Measurements from ENCODE around the gene DCXR. TPM values are rescaled to one million over a fixed set of nuclear protein-coding genes. Genes with fewer than 3 reads are reported as not detected.
A peak's percentile ranks its signal among the peaks of the same experiment; 100 is the strongest.

DCXR gene
- total and polyA plus RNA-seq, 2 of the 13 experiments (the other 11 are each of a cell fraction or from before 2014, with no cell fraction given): 287 to 311 TPM

DNA sequence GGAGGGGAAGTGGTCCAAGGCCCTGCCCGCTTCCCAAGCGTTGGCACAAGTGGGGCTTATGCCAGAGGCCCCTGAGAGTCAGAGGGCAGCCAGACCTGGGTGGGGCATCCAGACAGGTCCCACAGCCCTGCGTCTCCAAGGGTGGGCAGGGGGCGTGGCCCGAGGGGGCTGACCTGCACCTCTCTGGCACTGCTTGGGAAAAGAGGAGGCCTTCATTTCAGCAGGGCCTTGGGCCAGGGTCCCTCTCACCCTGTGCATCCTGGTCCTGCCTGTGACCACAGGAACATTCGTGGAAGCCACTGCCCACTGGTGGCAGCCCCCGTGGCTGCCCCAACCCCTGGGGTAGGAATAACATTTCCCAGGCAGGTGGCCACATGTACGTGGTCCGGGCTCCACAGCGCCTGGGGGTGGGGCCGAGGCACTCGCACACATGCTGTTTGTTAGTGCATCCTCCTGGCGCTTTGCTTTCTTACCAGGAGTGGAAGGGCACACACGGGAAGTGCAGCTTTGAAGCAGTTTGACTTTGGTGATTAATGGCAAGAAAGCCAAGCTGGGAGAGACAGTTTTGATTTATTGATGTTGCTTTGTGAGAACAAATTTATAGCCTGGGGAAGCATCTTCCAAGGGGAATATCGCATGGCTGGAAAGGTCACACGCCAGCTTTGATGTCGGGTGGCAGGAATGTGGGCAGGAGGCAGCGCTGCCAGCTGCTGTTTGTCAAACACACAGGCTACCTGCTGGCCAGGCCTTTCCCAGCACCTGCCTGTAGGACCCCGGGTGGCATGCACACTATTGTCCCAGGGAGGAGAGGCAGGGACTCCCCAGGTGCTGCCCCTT, 19.1 kb downstream of the DCXR start (continued):
- TF ChIP-seq ZBTB33 (CRISPR knock-in tag; IDR thresholded peaks at IDR 0.05) (peak; percentile 83), MXD4 (CRISPR knock-in tag; IDR thresholded peaks at IDR 0.05) (no peak), ETS1 (CRISPR knock-in tag; IDR thresholded peaks at IDR 0.05) (no peak), PLSCR1 (CRISPR knock-in tag; IDR thresholded peaks at IDR 0.05; ENCODE audit: borderline replicate concordance) (no peak), SMAD3 (CRISPR knock-in tag; IDR thresholded peaks at IDR 0.05) (0 out of 2 replicates have a peak, but pooled peaks have one; percentile 28), ZNF138 (CRISPR knock-in tag; IDR thresholded peaks at IDR 0.05; ENCODE audit: low read depth) (peak; percentile 34; the same call in 1 of the 2 replicates), ZNF260 (CRISPR knock-in tag; IDR thresholded peaks at IDR 0.05; ENCODE audit: borderline replicate concordance, low read depth) (0 out of 2 replicates have a peak, but pooled peaks have one; percentile 64), ZBTB38 (CRISPR knock-in tag; IDR thresholded peaks at IDR 0.05) (0 out of 2 replicates have a peak, but pooled peaks have one; percentile 22), ZNF558 (CRISPR knock-in tag; IDR thresholded peaks at IDR 0.05; ENCODE audit: borderline replicate concordance) (peak; percentile 56; the same call in 1 of the 2 replicates), MZF1 (CRISPR knock-in tag; IDR thresholded peaks at IDR 0.05; ENCODE audit: borderline replicate concordance) (no peak), FOXJ3 (CRISPR knock-in tag; IDR thresholded peaks at IDR 0.05; ENCODE audit: borderline replicate concordance) (no peak), ZIK1 (CRISPR knock-in tag; IDR thresholded peaks at IDR 0.05; ENCODE audit: borderline replicate concordance, low read depth) (no peak), PHF5A (CRISPR knock-in tag; IDR thresholded peaks at IDR 0.05; ENCODE audit: low read depth, unreplicated experiment) (peak; percentile 8), ZNF784 (CRISPR knock-in tag; IDR thresholded peaks at IDR 0.05; ENCODE audit: borderline replicate concordance) (no peak), POLR2AphosphoS5 (IDR thresholded peaks at IDR 0.05; ENCODE audit: low read depth, low read length) (peak; percentile 45), HNRNPL (IDR thresholded peaks at IDR 0.05; ENCODE audit: low read depth, low read length) (peak; percentile 78), SAP130 (CRISPR knock-in tag; IDR thresholded peaks at IDR 0.05; ENCODE audit: low read depth) (0 out of 2 replicates have a peak, but pooled peaks have one; percentile 10)
- TF ChIP-seq, protein P1, sequence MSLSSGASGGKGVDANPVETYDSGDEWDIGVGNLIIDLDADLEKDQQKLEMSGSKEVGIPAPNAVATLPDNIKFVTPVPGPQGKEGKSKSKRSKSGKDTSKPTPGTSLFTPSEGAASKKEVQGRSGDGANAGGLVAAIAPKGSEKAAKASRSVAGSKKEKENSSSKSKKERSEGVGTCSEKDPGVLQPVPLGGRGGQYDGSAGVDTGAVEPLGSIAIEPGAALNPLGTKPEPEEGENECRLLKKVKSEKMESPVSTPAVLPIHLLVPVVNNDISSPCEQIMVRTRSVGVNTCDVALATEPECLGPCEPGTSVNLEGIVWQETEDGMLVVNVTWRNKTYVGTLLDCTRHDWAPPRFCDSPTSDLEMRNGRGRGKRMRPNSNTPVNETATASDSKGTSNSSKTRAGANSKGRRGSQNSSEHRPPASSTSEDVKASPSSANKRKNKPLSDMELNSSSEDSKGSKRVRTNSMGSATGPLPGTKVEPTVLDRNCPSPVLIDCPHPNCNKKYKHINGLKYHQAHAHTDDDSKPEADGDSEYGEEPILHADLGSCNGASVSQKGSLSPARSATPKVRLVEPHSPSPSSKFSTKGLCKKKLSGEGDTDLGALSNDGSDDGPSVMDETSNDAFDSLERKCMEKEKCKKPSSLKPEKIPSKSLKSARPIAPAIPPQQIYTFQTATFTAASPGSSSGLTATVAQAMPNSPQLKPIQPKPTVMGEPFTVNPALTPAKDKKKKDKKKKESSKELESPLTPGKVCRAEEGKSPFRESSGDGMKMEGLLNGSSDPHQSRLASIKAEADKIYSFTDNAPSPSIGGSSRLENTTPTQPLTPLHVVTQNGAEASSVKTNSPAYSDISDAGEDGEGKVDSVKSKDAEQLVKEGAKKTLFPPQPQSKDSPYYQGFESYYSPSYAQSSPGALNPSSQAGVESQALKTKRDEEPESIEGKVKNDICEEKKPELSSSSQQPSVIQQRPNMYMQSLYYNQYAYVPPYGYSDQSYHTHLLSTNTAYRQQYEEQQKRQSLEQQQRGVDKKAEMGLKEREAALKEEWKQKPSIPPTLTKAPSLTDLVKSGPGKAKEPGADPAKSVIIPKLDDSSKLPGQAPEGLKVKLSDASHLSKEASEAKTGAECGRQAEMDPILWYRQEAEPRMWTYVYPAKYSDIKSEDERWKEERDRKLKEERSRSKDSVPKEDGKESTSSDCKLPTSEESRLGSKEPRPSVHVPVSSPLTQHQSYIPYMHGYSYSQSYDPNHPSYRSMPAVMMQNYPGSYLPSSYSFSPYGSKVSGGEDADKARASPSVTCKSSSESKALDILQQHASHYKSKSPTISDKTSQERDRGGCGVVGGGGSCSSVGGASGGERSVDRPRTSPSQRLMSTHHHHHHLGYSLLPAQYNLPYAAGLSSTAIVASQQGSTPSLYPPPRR (CRISPR knock-in tag; IDR thresholded peaks at IDR 0.05; ENCODE audit: borderline replicate concordance): no peak
